ENCODE results near the gene SH2D5.

The SH2D5 gene

GRCh38 chr1:20716232-20716631, 16.3 kb downstream of the SH2D5 start:
- H3K9ac ChIP-seq = no peak overlapping the region
- no peaks in the 10 kb centered on the region for H3K9me3 ChIP-seq
- 0 out of 2 replicates have a peak, but pooled peaks cover 6% of the 10 kb centered on the region for H4K20me1 ChIP-seq
- no peaks in the 10 kb centered on the region for H3K36me3 ChIP-seq
- H3K4me3 ChIP-seq = no peak overlapping the region
- no peak overlapping the region for H3K27ac ChIP-seq
- TF ChIP-seq Cebpa-rat (IDR thresholded peaks at IDR 0.05) = no peak
- peaks cover 40% of the 10 kb centered on the region for H3K27me3 ChIP-seq
- H3K4me1 ChIP-seq = peaks cover 6% of the 10 kb centered on the region
- no peak overlapping the region for H3K4me2 ChIP-seq

- Histone ChIP-seq H4K20me1 (0 out of 2 replicates have a peak, but pooled peaks cover 6% of the 10 kb centered on the region), H3K4me1 (peaks cover 14% of the 10 kb centered on the region), H3K9me3 (no peaks in the 10 kb centered on the region), H3K36me3 (no peaks in the 10 kb centered on the region), H3K27ac (no peak overlapping the region), H3K4me3 (no peak overlapping the region), H3K4me2 (no peak overlapping the region), H3K9ac (no peak overlapping the region), H3K27me3 (peaks cover 40% of the 10 kb centered on the region)
- TF ChIP-seq Cebpa-rat (IDR thresholded peaks at IDR 0.05) = no peak
These were observed 17.1 kb downstream of the SH2D5 start for GRCh38 chr1:20715406-20715805.

GRCh38 chr1:20713440-20713839, 19.1 kb downstream of the SH2D5 start:
- Histone ChIP-seq H3K9me3 (no peaks in the 10 kb centered on the region), H3K4me2 (no peak overlapping the region), H3K4me3 (no peak overlapping the region)

GRCh38 chr1:20712215-20712577, 20.3 kb downstream of the SH2D5 start:
- no peak overlapping the region for H3K27ac ChIP-seq
- H3K27me3 ChIP-seq = peaks cover 12% of the 10 kb centered on the region
- no peak overlapping the region for H3K4me3 ChIP-seq
- no peaks in the 10 kb centered on the region for H3K36me3 ChIP-seq
- no peak overlapping the region for H3K4me2 ChIP-seq
- peaks cover 13% of the 10 kb centered on the region for H3K4me1 ChIP-seq
- H4K20me1 ChIP-seq = no peaks in the 10 kb centered on the region
- no peak for TF ChIP-seq Cebpa-rat (IDR thresholded peaks at IDR 0.05)
- H3K9me3 ChIP-seq = no peaks in the 10 kb centered on the region
- no peak overlapping the region for H3K9ac ChIP-seq

More at GRCh38 chr1:20713440-20713839, 19.1 kb downstream of the SH2D5 start:
- Histone ChIP-seq H3K27me3 (peaks cover 24% of the 10 kb centered on the region), H3K9ac (no peak overlapping the region), H3K36me3 (no peaks in the 10 kb centered on the region), H3K4me1 (peaks cover 18% of the 10 kb centered on the region), H4K20me1 (no peaks in the 10 kb centered on the region), H3K27ac (no peak overlapping the region)
- no peak for TF ChIP-seq Cebpa-rat (IDR thresholded peaks at IDR 0.05)

- no peak overlapping the region for H3K4me2 ChIP-seq
- H4K20me1 ChIP-seq = no peaks in the 10 kb centered on the region
- H3K4me3 ChIP-seq = no peak overlapping the region
- H3K36me3 ChIP-seq = no peaks in the 10 kb centered on the region
- no peaks in the 10 kb centered on the region for H3K9me3 ChIP-seq
- peaks cover 6% of the 10 kb centered on the region for H3K27me3 ChIP-seq
- peaks cover 13% of the 10 kb centered on the region for H3K4me1 ChIP-seq
- TF ChIP-seq Cebpa-rat (IDR thresholded peaks at IDR 0.05) = no peak
- no peak overlapping the region for H3K27ac ChIP-seq
- no peak overlapping the region for H3K9ac ChIP-seq
These were observed 21.0 kb downstream of the SH2D5 start for GRCh38 chr1:20711285-20712214.

GRCh38 chr1:20710469-20711284, 21.8 kb downstream of the SH2D5 start:
- H3K9ac ChIP-seq = no peak overlapping the region
- no peaks in the 10 kb centered on the region for H4K20me1 ChIP-seq
- H3K4me3 ChIP-seq = no peak overlapping the region
- peaks cover 13% of the 10 kb centered on the region for H3K4me1 ChIP-seq
- no peak overlapping the region for H3K27ac ChIP-seq
- no peaks in the 10 kb centered on the region for H3K27me3 ChIP-seq
- H3K4me2 ChIP-seq = peak overlapping the region; percentile 8; the same call in 1 of the 2 replicates
- no peaks in the 10 kb centered on the region for H3K36me3 ChIP-seq
- no peaks in the 10 kb centered on the region for H3K9me3 ChIP-seq
- TF ChIP-seq Cebpa-rat (IDR thresholded peaks at IDR 0.05) = no peak

GRCh38 chr1:20709868-20710267, 22.6 kb downstream of the SH2D5 start:
- H3K9me3 ChIP-seq = no peaks in the 10 kb centered on the region

GRCh38 chr1:20708891-20709290, 23.6 kb downstream of the SH2D5 start:
- Histone ChIP-seq H3K27me3 (no peaks in the 10 kb centered on the region), H3K4me2 (no peak overlapping the region), H3K36me3 (no peaks in the 10 kb centered on the region), H3K9me3 (no peaks in the 10 kb centered on the region), H4K20me1 (no peaks in the 10 kb centered on the region), H3K9ac (no peak overlapping the region), H3K4me1 (peaks cover 13% of the 10 kb centered on the region), H3K4me3 (no peak overlapping the region), H3K27ac (no peak overlapping the region)
- TF ChIP-seq Cebpa-rat (IDR thresholded peaks at IDR 0.05) = no peak

More at GRCh38 chr1:20709868-20710267, 22.6 kb downstream of the SH2D5 start:
- H3K4me2 ChIP-seq = no peak overlapping the region
- no peaks in the 10 kb centered on the region for H4K20me1 ChIP-seq
- TF ChIP-seq Cebpa-rat (IDR thresholded peaks at IDR 0.05) = no peak
- no peak overlapping the region for H3K9ac ChIP-seq
- peaks cover 13% of the 10 kb centered on the region for H3K4me1 ChIP-seq
- no peak overlapping the region for H3K27ac ChIP-seq
- no peaks in the 10 kb centered on the region for H3K27me3 ChIP-seq
- no peaks in the 10 kb centered on the region for H3K36me3 ChIP-seq
- H3K4me3 ChIP-seq = no peak overlapping the region

- Histone ChIP-seq H3K27me3 (no peaks in the 10 kb centered on the region), H3K36me3 (no peaks in the 10 kb centered on the region), H3K4me2 (no peak overlapping the region), H4K20me1 (no peaks in the 10 kb centered on the region), H3K27ac (no peak overlapping the region), H3K9me3 (no peaks in the 10 kb centered on the region), H3K4me1 (peaks cover 13% of the 10 kb centered on the region), H3K4me3 (no peak overlapping the region), H3K9ac (no peak overlapping the region)
- no peak for TF ChIP-seq Cebpa-rat (IDR thresholded peaks at IDR 0.05)
These were observed 24.4 kb downstream of the SH2D5 start for GRCh38 chr1:20708057-20708456.

- H3K27ac ChIP-seq = no peak overlapping the region
- H4K20me1 ChIP-seq = no peaks in the 10 kb centered on the region
- H3K4me3 ChIP-seq = no peak overlapping the region
- no peak for TF ChIP-seq Cebpa-rat (IDR thresholded peaks at IDR 0.05)
- H3K9ac ChIP-seq = no peak overlapping the region
- H3K4me1 ChIP-seq = peaks cover 13% of the 10 kb centered on the region
- H3K9me3 ChIP-seq = no peaks in the 10 kb centered on the region
- H3K36me3 ChIP-seq = no peaks in the 10 kb centered on the region
- no peak overlapping the region for H3K4me2 ChIP-seq
- no peaks in the 10 kb centered on the region for H3K27me3 ChIP-seq
These were observed 25.7 kb downstream of the SH2D5 start for GRCh38 chr1:20706841-20707240.
